Raji (cell line): Measurements from ENCODE around the gene RAB11FIP4.

Experiments used
- POLR2A ChIP-seq: IDR thresholded peaks from 2 replicates; pipeline ENCODE4 v1.6.1; 2011; ENCODE audit warnings: low read depth, low read length, control low read depth; ENCODE audit not compliant: insufficient read depth

RAB11FIP4 gene

DNA sequence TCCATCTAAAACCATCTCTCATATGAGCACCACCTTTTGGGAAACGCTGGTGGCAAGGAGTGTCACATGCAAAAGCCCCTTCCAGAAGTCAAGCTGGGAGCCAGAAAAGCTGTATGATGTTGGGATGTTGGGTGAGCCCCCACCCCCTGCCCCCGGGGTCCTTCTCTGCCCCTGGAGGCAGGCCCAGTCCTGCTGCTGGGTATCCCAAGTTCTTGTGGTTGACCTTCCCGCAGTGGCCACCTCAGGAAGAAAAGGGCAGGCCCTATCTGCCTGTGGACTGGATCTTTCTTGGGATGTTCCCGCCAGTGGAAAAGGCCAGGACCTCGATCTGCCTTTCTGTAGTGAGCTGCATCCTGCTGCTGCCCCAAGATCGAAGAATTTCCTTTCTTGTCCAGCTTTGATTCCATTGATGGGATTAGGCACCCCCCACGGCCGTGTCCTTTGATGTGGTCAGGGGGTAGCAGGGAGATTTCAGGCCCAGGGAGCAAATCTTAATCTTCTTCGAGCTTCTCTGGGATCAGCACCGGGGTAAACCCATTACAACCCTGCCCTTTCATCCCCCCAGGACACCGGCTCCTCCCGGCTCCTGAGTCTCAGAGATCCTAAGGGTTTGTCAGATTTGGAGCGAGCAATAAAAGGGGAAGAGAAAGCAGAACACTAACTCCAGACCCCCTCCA lies 165.6 kb downstream of the RAB11FIP4 start:
- TF ChIP-seq POLR2A: no peak

DNA sequence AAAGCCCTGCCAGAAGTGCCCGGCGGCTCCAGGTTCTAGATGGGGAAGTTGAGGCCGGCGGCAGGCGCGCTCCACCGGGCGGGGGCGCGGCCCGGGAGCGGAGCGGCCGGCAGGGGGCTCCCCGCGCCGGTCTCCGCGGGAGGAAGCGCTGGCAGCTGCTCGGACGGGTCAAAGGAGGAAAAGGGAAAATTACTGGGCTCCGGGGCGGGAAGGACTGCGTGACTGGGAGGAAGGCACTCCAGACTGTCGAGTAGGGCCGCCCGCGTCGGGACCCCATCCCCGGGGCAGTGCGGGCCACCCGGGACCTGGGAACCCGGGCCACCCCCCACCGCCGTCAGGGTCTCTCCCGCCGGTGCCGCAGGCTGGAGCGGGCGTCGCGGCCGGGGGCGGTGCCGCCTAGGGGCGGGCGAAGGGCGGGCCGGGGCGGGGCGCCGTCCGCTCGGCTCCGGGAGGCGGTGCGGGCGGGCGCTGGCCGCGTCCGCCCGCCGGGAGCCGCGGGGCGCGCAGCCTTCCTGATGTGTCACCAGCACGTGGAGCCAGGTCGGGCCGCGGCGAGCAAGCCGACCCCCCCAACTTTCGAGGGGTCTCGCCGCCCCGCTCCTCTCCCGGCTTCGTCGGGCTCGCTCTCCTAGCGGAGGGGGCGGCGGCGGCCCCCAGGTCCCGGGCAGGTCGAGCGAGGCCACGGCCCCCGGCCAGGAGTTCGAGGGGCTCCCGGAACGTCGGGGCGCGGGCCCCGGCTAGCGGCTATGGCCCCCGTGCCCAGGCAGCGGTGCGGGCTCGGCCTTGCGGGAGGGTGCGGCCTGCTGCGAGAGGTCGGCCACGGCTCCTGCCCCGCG lies 167.5 kb downstream of the RAB11FIP4 start:
- no peak for TF ChIP-seq POLR2A

DNA sequence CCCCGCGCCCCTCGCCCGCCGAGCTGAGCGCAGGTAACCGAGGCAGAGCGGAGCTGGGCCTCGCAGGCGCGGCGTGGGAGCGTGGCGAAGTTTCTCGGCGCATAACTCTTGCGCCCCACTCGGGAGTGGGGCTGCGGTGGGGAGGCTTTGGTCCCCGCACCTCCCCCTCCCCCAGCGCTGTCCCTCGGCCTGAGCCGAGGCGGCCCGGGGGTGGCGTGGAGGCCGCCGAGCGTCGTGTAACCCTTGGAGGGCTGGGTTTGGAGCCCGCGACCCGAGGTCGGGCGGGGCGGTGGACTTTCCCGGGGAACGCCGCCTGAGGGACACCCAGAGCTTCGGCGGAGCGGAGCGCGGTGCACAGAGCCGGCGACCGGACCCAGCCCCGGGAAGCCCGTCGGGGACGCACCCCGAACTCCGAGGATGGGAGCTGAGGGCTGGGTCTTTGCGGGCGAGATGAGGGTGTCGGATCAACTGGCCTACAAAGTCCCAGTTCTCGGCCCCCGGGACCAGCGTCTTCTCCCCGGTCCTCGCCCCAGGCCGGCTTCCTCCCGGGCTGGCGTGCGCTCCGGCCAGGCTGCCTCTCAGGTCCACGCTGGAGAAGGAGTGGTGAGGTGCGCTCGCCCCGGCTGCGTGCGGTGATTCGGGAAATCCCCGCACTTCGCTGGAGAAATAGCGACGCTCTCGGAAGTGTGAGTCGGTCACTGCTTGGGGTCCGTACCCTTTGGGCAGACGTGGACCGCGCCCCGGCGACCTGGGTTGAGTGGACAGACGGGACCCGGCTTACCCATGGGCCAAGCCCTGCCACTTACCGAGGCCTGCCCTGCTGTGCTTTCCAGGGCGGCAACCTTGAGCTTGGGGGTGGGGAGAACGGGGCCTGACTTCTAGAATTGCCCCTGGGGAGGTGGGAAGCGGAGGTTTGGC lies 168.4 kb downstream of the RAB11FIP4 start:
- no peak for TF ChIP-seq POLR2A

DNA sequence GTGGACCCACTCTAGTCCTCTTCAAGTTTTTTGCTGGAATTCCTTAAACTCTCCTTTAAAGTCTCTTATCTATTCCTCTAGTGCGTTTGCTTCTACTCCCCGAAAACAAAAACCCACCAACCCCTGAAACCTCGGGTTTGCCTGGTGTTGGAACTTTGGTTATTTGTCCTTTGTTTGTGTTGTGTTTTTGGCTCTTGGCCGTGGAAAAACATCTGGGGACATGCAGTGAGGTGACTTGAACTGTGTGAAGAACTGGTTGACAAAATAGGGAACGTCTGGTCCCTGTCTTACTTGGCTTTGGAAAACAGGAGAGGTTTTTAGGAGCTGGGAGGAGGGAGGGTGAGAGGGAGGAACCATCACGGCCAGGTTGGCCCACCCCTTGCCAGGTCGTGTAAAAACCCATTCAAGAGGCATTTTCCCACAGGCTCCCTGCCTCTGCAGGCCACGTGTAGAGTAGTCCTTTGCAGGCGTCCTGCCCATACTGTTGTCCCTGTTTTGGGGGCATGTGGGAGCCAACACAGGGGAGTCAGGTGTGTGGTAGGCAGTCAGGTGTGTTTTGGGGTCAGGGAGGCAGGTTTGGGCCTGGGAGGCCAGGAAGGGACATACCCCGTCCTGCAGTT lies 169.3 kb downstream of the RAB11FIP4 start:
- no peak for TF ChIP-seq POLR2A

DNA sequence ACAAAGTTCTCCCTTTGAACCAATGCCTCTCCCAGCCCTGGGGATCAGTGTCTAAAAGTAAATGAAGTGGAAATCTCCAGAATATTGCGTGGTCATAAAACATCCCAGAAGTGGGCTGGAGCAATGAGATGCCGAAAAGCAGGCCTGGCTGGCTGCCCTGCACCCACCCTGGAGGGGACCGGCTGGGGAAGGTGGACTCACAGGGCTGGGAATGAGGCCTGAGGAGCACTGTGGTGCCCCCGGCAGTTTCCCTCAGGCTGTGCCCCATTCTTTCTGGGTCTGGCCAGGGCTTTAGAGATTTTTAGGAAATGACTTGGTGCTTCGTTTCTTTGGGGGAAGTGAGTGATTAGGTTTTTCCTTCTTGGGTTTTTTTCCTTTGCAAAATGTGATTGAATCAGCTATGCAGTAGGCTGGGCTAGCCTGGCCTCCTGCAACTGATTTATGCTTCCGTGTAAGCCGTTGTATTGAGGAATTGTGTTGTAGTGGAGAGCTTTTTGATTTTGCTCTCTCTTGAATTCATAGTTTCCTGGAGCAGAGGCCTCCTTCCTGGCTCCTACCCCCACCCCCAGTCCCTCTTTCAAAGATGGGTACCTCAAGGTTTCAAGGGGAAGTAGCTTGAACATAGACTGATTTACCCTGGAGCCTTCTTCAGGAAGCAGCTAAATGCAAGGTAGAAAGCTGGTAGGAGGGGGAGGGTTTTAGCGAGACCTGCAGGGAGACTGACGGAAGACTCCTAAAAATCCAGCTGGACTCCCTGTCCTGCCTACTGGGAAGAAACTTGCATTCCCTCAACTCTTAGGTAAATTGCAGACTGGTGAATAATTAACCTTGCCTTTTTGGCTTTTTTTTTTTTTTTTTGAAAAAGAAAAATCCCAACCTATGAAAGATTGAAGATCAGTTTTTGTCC lies 170.2 kb downstream of the RAB11FIP4 start:
- TF ChIP-seq POLR2A: no peak

DNA sequence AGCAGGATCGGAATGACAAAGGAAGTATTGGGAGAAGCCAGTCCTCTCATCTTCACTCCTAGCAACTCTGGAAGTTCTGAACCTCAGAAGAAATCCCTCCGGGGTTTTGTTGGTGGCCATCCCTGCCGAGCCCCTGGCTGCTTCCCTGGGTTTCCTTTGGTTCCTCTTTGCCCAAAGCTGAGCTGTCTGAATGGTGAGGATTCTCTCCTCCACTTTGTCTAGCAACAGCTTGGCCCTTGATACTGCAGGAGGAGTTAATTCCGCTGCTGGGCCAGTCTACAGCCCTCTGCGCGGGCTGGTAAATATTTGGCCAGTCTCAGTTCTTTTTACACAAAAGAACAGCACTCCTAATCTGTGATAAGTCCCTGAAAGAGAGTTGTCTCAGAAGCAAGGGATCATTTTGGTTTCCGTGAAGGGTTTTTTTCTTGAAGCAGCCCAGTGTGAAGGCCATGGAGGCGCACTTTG lies 170.9 kb downstream of the RAB11FIP4 start:
- no peak for TF ChIP-seq POLR2A

DNA sequence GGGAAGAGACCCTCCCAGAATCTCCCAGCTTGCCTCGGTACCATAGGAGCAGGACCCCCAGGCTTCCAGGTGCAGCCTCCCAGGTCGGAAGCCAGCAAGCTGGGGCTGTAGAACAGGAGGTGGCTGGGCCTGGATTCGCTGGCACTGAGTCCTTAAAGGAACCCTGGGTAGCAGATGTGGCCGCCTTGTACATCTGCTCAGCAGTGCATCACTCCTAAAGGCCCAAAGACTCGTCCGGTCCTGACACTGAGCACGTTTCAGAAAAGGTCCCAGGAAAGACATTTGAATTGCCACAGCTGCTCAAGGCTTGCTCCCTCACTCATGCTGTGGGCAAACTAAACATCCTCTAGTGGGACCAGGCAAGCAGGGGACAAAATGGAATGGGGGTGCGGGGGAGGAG lies 172.8 kb downstream of the RAB11FIP4 start:
- TF ChIP-seq POLR2A: no peak

DNA sequence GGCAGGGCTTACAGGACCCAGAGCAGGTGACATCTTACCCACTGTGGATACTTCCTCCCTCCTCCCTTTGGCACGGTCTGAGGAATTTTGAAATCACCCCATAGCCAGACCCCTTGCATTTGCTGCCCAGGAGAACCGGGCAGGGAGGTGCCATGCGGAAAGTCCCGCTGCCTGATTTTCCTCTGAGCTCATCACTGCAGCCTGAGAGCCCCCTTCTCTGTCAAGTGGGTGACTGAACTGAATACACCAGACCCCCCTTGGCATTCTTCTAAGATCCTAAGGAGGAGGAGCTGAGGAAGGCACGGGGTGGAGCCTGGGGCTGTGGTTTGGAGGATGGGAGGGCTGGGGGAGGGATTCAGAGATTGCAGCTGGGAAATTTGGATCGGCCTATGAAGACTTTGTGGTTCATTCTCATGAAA lies 173.4 kb downstream of the RAB11FIP4 start:
- TF ChIP-seq POLR2A: no peak

DNA sequence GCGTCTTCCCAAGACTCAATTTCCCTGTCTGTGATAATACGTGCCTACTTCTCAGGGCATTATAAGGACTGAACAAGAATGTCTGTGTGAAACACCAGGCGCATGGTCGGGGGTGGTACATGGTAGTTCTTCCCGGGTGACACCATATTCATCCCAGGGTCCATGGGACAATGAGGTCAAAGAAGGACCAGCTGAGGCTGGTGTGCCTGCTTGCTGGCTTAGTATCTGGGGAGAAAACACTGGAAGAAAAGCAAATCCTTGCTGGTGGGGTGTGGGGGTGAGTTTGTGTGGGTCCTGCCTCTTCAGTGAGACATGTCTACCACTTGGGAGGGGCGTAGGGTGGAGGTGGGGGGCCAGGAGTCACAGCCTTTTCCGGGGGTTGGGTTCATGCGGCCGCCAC lies 174.2 kb downstream of the RAB11FIP4 start:
- no peak for TF ChIP-seq POLR2A

DNA sequence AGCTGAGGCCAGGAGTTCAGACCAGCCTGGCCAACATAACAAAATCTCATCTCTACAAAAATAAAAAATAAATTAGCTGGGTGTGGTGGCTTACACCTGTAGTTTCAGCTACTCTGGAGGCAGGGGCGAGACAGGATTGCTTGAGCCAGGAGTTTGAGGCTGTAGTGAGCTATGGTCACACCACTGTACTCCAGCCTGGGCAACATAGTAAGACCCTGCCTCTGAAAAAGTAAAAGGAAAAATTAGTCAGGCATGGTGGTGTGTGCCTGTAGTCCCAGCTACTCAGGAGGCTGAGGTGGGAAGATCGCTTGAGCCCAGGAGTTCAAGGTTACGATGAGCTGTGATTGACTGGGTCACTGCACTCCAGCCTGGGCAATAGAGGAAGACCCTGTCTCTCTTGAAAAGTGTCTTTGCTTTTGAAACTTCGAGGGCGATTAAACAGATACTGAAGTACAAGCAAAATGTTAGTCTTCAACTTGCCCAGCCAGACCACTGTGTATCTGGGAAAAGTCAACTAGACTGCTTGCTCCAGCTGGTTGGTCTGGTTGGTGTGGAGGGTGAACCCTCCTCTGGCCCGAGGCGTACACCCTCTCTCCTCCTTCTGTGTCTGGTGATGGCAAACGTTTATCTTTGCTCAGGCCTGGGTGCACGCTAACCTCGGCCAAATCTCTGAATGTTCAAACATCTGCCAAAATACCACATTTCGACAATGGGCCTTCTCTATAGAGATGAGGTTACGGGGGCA lies 174.9 kb downstream of the RAB11FIP4 start:
- no peak for TF ChIP-seq POLR2A

DNA sequence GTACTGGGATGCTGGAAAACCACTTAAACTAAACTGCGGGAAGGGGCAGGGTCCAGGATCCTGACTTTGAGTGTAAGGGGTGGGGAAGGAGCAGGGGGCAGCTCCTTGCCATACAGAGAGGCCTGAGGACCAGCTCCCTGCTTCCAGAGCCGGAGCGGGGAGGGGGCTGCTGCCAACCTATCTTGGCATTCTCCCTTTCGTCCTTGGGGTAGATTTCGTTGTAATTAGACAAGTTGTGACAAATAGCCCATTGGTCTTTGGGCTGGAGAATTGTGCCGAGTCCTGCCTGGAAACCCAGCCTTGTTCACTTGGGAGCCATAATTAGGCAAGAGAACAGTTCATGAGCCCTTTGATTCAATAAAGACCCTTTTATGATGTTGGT lies 175.5 kb downstream of the RAB11FIP4 start:
- TF ChIP-seq POLR2A: no peak

DNA sequence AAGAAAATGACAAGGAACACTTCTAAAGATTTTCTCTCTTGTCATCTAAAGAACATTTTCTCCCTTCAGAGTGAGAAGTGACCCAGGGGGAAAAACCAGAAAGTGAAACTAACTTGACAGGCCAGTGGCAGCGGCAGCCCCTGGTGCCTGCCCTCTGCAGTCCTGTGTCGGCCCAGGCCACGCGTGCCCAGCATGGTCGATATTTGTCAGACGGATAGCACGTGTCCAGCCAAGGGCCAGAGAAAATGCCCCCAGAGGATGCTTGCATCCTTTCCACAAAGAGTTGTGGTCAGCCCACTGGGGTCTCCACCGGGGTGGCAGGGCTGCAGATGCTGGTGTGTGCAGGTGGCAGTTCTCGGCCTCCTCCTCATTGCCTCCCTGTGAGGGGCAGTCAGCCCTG lies 176.6 kb downstream of the RAB11FIP4 start:
- TF ChIP-seq POLR2A: no peak

DNA sequence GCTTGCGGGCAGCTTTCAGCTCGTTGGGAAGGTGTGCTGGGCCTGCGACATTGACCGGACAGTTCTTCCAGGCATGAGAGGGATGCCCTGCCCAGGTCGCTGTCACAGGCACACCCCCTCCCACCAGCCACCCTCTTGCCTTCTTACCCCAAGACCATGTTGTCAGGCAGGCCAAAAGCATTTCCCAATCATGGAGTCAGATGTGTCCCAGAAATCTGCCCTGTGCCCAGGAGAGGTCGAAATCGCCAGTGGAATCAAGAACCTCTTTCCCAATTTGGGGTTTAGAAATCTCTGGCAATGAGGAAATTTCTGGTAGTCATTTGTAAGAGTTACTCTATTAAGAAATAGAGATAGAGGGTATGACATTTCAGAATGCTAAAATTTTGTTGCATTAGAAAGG lies 177.1 kb downstream of the RAB11FIP4 start:
- TF ChIP-seq POLR2A: no peak
